ENCODE results near the gene AGPAT1. TPM values are rescaled to one million over a fixed set of nuclear protein-coding genes. Genes with fewer than 3 reads are reported as not detected.

AGPAT1 gene
- total and polyA plus RNA-seq, 2 experiments from 2014 or later: 39.8 to 82.1 TPM

- no peaks in the 10 kb centered on the region for H3K4me1 Mint-ChIP-seq
- TF ChIP-seq ZNF331 (CRISPR knock-in tag; IDR thresholded peaks at IDR 0.05; ENCODE audit: low read depth) (no peak), EZH2phosphoT487 (IDR thresholded peaks at IDR 0.05; ENCODE audit: unreplicated experiment) (no peak), POLR2AphosphoS5 (IDR thresholded peaks at IDR 0.05; ENCODE audit: low read depth) (no peak), EZH2 (IDR thresholded peaks at IDR 0.05; ENCODE audit: low read depth, unreplicated experiment) (no peak), ETS1 (IDR thresholded peaks at IDR 0.05) (no peak)
- TF ChIP-seq, protein P1, sequence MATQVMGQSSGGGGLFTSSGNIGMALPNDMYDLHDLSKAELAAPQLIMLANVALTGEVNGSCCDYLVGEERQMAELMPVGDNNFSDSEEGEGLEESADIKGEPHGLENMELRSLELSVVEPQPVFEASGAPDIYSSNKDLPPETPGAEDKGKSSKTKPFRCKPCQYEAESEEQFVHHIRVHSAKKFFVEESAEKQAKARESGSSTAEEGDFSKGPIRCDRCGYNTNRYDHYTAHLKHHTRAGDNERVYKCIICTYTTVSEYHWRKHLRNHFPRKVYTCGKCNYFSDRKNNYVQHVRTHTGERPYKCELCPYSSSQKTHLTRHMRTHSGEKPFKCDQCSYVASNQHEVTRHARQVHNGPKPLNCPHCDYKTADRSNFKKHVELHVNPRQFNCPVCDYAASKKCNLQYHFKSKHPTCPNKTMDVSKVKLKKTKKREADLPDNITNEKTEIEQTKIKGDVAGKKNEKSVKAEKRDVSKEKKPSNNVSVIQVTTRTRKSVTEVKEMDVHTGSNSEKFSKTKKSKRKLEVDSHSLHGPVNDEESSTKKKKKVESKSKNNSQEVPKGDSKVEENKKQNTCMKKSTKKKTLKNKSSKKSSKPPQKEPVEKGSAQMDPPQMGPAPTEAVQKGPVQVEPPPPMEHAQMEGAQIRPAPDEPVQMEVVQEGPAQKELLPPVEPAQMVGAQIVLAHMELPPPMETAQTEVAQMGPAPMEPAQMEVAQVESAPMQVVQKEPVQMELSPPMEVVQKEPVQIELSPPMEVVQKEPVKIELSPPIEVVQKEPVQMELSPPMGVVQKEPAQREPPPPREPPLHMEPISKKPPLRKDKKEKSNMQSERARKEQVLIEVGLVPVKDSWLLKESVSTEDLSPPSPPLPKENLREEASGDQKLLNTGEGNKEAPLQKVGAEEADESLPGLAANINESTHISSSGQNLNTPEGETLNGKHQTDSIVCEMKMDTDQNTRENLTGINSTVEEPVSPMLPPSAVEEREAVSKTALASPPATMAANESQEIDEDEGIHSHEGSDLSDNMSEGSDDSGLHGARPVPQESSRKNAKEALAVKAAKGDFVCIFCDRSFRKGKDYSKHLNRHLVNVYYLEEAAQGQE (IDR thresholded peaks at IDR 0.05; ENCODE audit: unreplicated experiment): no peak
- DNase-seq (ENCODE audit: low spot score) (no peak), ATAC-seq (no peak)
- Histone ChIP-seq H3K79me2 (replicated peaks; ENCODE audit: insufficient read depth) (no peaks in the 10 kb centered on the region), H3K4me3 (no peak overlapping the region), H3F3A (replicated peaks; ENCODE audit: low read depth) (no peaks in the 10 kb centered on the region), H3K9me2 (ENCODE audit: insufficient read depth) (no peaks in the 10 kb centered on the region), H3K4me2 (no peak overlapping the region), H3K4me1 (ENCODE audit: insufficient read depth) (no peaks in the 10 kb centered on the region), H2AFZ (no peak overlapping the region), H3K36me3 (ENCODE audit: insufficient read depth) (no peaks in the 10 kb centered on the region), H3K27ac (ENCODE audit: low read depth) (no peak overlapping the region), H4K20me1 (replicated peaks; ENCODE audit: insufficient read depth) (no peaks in the 10 kb centered on the region), H3K27me3 (ENCODE audit: insufficient read depth) (no peaks in the 10 kb centered on the region)
- H3K27ac Mint-ChIP-seq: no peak overlapping the region
- no peaks in the 10 kb centered on the region for H3K9me3 Mint-ChIP-seq
- H3K4me3 Mint-ChIP-seq: no peak overlapping the region
- H3K36me3 Mint-ChIP-seq (ENCODE audit: low read depth): no peaks in the 10 kb centered on the region
- H3K27me3 Mint-ChIP-seq (ENCODE audit: insufficient read depth, low read depth, poor library complexity): peaks cover 3% of the 10 kb centered on the region
Measured at GRCh38 chr6:32137454-32137853, 38.4 kb downstream of the AGPAT1 start.

DNA sequence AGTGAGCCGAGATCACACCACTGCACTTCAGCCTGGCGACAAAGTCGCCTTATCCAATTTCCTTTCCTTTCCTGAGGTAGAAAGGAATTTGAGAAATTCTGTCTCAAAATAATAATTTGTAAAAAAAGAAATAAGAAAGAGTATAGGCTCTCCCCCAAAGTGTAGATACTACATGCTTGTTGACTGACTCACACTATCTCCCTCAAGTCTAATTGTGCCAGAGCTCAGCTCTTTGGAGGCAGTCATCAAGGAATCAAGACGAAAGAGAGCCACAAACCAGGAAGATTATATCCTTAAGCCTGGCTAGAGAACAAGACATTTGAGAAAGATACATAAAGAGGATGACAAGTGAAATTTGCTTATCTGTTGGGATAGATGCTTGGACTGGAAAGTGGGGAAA is 42.1 kb downstream of the AGPAT1 start:
- no peaks in the 10 kb centered on the region for H4K20me1 ChIP-seq (replicated peaks; ENCODE audit: insufficient read depth)
- DNase-seq (ENCODE audit: low spot score) (no peak), ATAC-seq (no peak)
- no peaks in the 10 kb centered on the region for H3K9me2 ChIP-seq (ENCODE audit: insufficient read depth)
- H3K27me3 Mint-ChIP-seq (ENCODE audit: insufficient read depth, low read depth, poor library complexity): peaks cover 5% of the 10 kb centered on the region
- no peak overlapping the region for H3K27ac Mint-ChIP-seq
- H2AFZ ChIP-seq: no peak overlapping the region
- H3K4me3 ChIP-seq: no peak overlapping the region
- no peaks in the 10 kb centered on the region for H3K36me3 ChIP-seq (ENCODE audit: insufficient read depth)
- H3K27ac ChIP-seq (ENCODE audit: low read depth): no peak overlapping the region
- H3K79me2 ChIP-seq (replicated peaks; ENCODE audit: insufficient read depth): peaks cover 7% of the 10 kb centered on the region; the same call in 1 of the 2 replicates
- no peak overlapping the region for H3K4me2 ChIP-seq
- H3K27me3 ChIP-seq (ENCODE audit: insufficient read depth): no peaks in the 10 kb centered on the region
- 0 out of 2 replicates have a peak, but pooled peaks cover 3% of the 10 kb centered on the region for H3F3A ChIP-seq (replicated peaks; ENCODE audit: low read depth)
- H3K4me1 Mint-ChIP-seq: peaks cover 9% of the 10 kb centered on the region; the same call in 2 of the 3 replicates
- H3K4me1 ChIP-seq (ENCODE audit: insufficient read depth): peaks cover 12% of the 10 kb centered on the region
- no peaks in the 10 kb centered on the region for H3K9me3 Mint-ChIP-seq
- no peak overlapping the region for H3K4me3 Mint-ChIP-seq
- no peaks in the 10 kb centered on the region for H3K36me3 Mint-ChIP-seq (ENCODE audit: low read depth)
- no peak for TF ChIP-seq CREB1 (CRISPR knock-in tag; IDR thresholded peaks at IDR 0.05; ENCODE audit: low read depth)
- no peak for TF ChIP-seq EZH2 (IDR thresholded peaks at IDR 0.05; ENCODE audit: low read depth, unreplicated experiment)
- TF ChIP-seq, protein P1 (IDR thresholded peaks at IDR 0.05; ENCODE audit: unreplicated experiment): no peak

Measured in GM23338 (cell line).